SU-DHL-6 (cell line): ENCODE measurements around the gene ZNF69.
"Not testable (repeated sequence)": the region's sequence is repeated elsewhere in the genome, so short reads cannot be mapped to it uniquely, and the experiment has no call there.

ENCODE experiments used
- H2AFZ ChIP-seq: fragments of 200-600 bp; sonication (generic); 2 replicates; pipeline ENCODE4 v1.6.1; 2014; ENCODE audit warnings: low read depth, mild to moderate bottlenecking, moderate library complexity, mixed read lengths, antibody characterized with exemption, low read length; ENCODE audit not compliant: severe bottlenecking
- H3F3A ChIP-seq: fragments of 200-600 bp; shearing (Covaris generic); 2 replicates; pipeline ENCODE4 v1.6.0; 2016; ENCODE audit warnings: antibody characterized with exemption, mild to moderate bottlenecking; ENCODE audit not compliant: insufficient read depth
- H3K27ac ChIP-seq: fragments of 200-600 bp; sonication (generic); 2 replicates; pipeline ENCODE4 v1.5.1; 2016; ENCODE audit warnings: low read depth, mild to moderate bottlenecking, low read length, moderate library complexity, mixed read lengths
- H3K27me3 ChIP-seq: fragments of 200-600 bp; sonication (generic), shearing (Covaris generic); 2 replicates; pipeline ENCODE4 v1.6.0; 2014; ENCODE audit warnings: mild to moderate bottlenecking, low read length
- H3K36me3 ChIP-seq: fragments of 200-600 bp; sonication (generic); 2 replicates; pipeline ENCODE4 v1.6.1; 2014; ENCODE audit warnings: mild to moderate bottlenecking, low read length, mixed read lengths
- H3K4me2 ChIP-seq: fragments of 300-600, 200-600 bp; shearing (Covaris generic), sonication (generic); 2 replicates; pipeline ENCODE4 v1.6.0; 2014; ENCODE audit warnings: low read length, low read depth, mild to moderate bottlenecking; ENCODE audit not compliant: poor library complexity, severe bottlenecking
- H3K4me3 ChIP-seq: fragments of 200-600 bp; sonication (generic); 2 replicates; pipeline ENCODE4 v1.5.1; 2014; ENCODE audit warnings: antibody characterized with exemption, low read length, mild to moderate bottlenecking, mixed read lengths; ENCODE audit not compliant: insufficient read depth, poor library complexity, severe bottlenecking
- H3K79me2 ChIP-seq: fragments of 200-600 bp; sonication (generic); 2 replicates; pipeline ENCODE4 v1.6.1; 2014; ENCODE audit warnings: mild to moderate bottlenecking, low read length, moderate library complexity; ENCODE audit not compliant: insufficient read depth
- H3K9ac ChIP-seq: fragments of 200-600 bp; sonication (generic); 2 replicates; pipeline ENCODE4 v1.7.0; 2014; ENCODE audit warnings: mild to moderate bottlenecking, low read length
- H3K9me2 ChIP-seq: fragments of 200-600 bp; sonication (generic); replicated peaks from 2 replicates; pipeline ENCODE4 v1.6.1; 2014; ENCODE audit warnings: low read length; ENCODE audit not compliant: insufficient read depth
- H3K9me3 ChIP-seq: fragments of 200-600 bp; sonication (generic); 2 replicates; pipeline ENCODE4 v1.6.1; 2014; ENCODE audit warnings: low read length, mixed read lengths; ENCODE audit not compliant: insufficient read depth
- H4K20me1 ChIP-seq: fragments of 200-600 bp; sonication (generic); 2 replicates; pipeline ENCODE4 v1.6.1; 2014; ENCODE audit warnings: low read depth, mild to moderate bottlenecking, antibody characterized with exemption, low read length, moderate library complexity, mixed read lengths
- EZH2phosphoT487 ChIP-seq: fragments of 200-600 bp; sonication (generic), shearing (Covaris generic); conservative IDR thresholded peaks from 2 replicates; pipeline ENCODE4 v1.6.1; 2018; ENCODE audit warnings: mild to moderate bottlenecking, antibody characterized with exemption, low read length, moderate library complexity, mixed read lengths
- TF ChIP-seq, protein P1 (sequence below): fragments of 200-600 bp; sonication (generic); IDR thresholded peaks from one replicate; pipeline ENCODE4 v1.5.1; 2017; ENCODE audit warnings: antibody characterized with exemption, mild to moderate bottlenecking, low read length, moderate library complexity; ENCODE audit not compliant: insufficient read depth, poor library complexity, severe bottlenecking

Gene ZNF69

DNA sequence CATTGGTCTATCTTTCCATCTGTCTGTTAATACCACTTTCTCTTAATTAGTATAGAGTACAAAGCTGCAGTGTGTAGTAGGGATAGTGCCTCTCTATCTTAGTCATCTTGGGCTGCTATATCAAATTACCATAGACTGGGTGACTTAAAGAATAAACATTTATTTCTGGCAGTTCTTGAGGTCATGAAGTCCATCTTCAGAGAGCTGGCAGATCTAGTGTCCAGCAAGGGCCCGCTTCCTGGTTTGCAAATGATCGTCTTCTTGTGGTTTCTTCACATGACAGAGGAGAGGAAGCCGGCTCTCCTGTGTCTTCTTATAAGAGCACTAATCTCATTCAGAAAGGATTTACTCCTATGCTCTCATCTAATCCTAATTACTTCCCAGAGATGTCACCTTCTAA is 43.5 kb downstream of the ZNF69 start:
- Histone ChIP-seq H2AFZ (no peak overlapping the region), H3K9me3 (peaks cover 7% of the 10 kb centered on the region; the same call in 1 of the 2 replicates), H3K36me3 (peaks cover 47% of the 10 kb centered on the region), H3K4me2 (no peak overlapping the region), H3K9ac (no peak overlapping the region), H3K9me2 (no peaks in the 10 kb centered on the region), H4K20me1 (no peaks in the 10 kb centered on the region), H3K4me3 (no peak overlapping the region), H3F3A (0 out of 2 replicates have a peak, but pooled peaks cover 6% of the 10 kb centered on the region), H3K27me3 (no peaks in the 10 kb centered on the region), H3K79me2 (peaks cover 94% of the 10 kb centered on the region), H3K27ac (no peak overlapping the region)
- no peak for TF ChIP-seq EZH2phosphoT487
- TF ChIP-seq, protein P1, sequence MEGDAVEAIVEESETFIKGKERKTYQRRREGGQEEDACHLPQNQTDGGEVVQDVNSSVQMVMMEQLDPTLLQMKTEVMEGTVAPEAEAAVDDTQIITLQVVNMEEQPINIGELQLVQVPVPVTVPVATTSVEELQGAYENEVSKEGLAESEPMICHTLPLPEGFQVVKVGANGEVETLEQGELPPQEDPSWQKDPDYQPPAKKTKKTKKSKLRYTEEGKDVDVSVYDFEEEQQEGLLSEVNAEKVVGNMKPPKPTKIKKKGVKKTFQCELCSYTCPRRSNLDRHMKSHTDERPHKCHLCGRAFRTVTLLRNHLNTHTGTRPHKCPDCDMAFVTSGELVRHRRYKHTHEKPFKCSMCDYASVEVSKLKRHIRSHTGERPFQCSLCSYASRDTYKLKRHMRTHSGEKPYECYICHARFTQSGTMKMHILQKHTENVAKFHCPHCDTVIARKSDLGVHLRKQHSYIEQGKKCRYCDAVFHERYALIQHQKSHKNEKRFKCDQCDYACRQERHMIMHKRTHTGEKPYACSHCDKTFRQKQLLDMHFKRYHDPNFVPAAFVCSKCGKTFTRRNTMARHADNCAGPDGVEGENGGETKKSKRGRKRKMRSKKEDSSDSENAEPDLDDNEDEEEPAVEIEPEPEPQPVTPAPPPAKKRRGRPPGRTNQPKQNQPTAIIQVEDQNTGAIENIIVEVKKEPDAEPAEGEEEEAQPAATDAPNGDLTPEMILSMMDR, result no peak

GRCh38 chr19:11931513-11931912 is 43.9 kb downstream of the ZNF69 start:
- H4K20me1 ChIP-seq, result no peaks in the 10 kb centered on the region
- H3F3A ChIP-seq, result 0 out of 2 replicates have a peak, but pooled peaks cover 6% of the 10 kb centered on the region
- H3K27ac ChIP-seq, result no peak overlapping the region
- peaks cover 47% of the 10 kb centered on the region for H3K36me3 ChIP-seq
- no peak overlapping the region for H3K4me2 ChIP-seq
- H3K9me2 ChIP-seq, result no peaks in the 10 kb centered on the region
- no peak overlapping the region for H3K4me3 ChIP-seq
- no peak overlapping the region for H2AFZ ChIP-seq
- H3K79me2 ChIP-seq, result peaks cover 90% of the 10 kb centered on the region
- TF ChIP-seq, protein P1, result no peak
- no peak for TF ChIP-seq EZH2phosphoT487
- no peaks in the 10 kb centered on the region for H3K27me3 ChIP-seq
- no peak overlapping the region for H3K9ac ChIP-seq
- peaks cover 7% of the 10 kb centered on the region; the same call in 1 of the 2 replicates for H3K9me3 ChIP-seq

- H3K4me2 ChIP-seq, H3K27ac ChIP-seq, H3K9ac ChIP-seq, H3K27me3 ChIP-seq, H3K4me3 ChIP-seq, H3K9me2 ChIP-seq, H2AFZ ChIP-seq, H4K20me1 ChIP-seq, H3F3A ChIP-seq: not testable (repeated sequence)
- Histone ChIP-seq H3K36me3 (peaks cover 41% of the 10 kb centered on the region), H3K9me3 (peaks cover 11% of the 10 kb centered on the region; the same call in 1 of the 2 replicates), H3K79me2 (peaks cover 78% of the 10 kb centered on the region)
These were observed 48.2 kb downstream of the ZNF69 start for GRCh38 chr19:11935829-11936228.

DNA sequence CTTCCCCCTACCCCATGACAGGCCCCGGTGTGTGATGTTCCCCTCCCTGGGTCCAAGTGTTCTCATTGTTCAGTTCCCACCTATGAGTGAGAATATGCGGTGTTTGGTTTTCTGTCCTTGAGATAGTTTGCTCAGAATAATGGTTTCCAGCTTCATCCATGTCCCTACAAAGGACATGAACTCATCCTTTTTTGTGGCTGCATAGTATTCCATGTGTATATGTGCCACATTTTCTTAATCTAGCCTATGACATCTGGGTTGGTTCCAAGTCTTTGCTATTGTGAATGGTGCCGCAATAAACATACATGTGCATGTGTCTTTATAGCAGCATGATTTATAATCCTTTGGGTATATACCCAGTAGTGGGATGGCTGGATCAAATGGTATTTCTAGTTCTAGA is 50.8 kb downstream of the ZNF69 start:
- peaks cover 29% of the 10 kb centered on the region; the same call in 1 of the 2 replicates for H3K9me3 ChIP-seq
- peaks cover 71% of the 10 kb centered on the region for H3K79me2 ChIP-seq

DNA sequence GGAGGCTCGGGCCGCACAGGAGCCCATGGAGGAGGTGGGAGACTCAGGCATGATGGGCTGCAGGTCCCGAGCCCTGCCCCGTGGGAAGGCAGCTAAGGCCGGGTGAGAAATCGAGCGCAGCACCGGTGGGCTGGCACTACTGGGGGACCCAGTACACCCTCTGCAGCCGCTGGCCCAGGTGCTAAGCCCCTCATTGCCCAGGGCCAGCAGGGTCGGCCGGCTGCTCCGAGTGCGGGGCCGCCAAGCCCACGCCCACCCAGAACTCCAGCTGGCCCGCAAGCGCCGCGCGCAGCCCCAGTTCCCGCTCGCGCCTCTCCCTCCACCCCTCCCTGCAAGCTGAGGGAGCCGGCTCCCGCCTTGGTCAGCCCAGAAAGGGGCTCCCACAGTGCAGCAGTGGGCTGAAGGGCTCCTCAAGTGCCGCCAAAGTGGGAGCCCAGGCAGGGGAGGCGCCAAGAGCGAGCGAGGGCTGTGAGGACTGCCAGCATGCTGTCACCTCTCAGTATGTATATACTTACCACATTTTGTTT is 53.8 kb downstream of the ZNF69 start:
- H3K27ac ChIP-seq, H3K9me2 ChIP-seq, H2AFZ ChIP-seq, H3K4me2 ChIP-seq, H4K20me1 ChIP-seq, H3K27me3 ChIP-seq, H3K4me3 ChIP-seq, H3K9ac ChIP-seq, H3F3A ChIP-seq: not testable (repeated sequence)
- Histone ChIP-seq H3K36me3 (peaks cover 50% of the 10 kb centered on the region), H3K9me3 (peaks cover 52% of the 10 kb centered on the region; the same call in 1 of the 2 replicates), H3K79me2 (peaks cover 74% of the 10 kb centered on the region)

More for the DNA sequence above, 50.8 kb downstream of the ZNF69 start:
- H3K36me3 ChIP-seq, result peaks cover 41% of the 10 kb centered on the region
- H3K27me3 ChIP-seq, H3K9me2 ChIP-seq, H3K27ac ChIP-seq, H3K9ac ChIP-seq, H3F3A ChIP-seq, H3K4me3 ChIP-seq, H2AFZ ChIP-seq, H3K4me2 ChIP-seq, H4K20me1 ChIP-seq: not testable (repeated sequence)
